Endothelial cell (in vitro differentiated cells): Measurements from ENCODE around the gene SFMBT2. TPM values are rescaled to one million over a fixed set of nuclear protein-coding genes. Genes with fewer than 3 reads are reported as not detected.

ENCODE experiments used
- DNase-seq: peaks from one replicate; pipeline ENCODE4 v3.0.0; 2021; ENCODE audit warnings: low spot score
- H3K27ac Mint-ChIP-seq: one replicate; pipeline ENCODE4 v1.8.0; 2021; ENCODE audit warnings: mixed read lengths, inconsistent platforms; ENCODE audit not compliant: unreplicated experiment
- H3K27me3 Mint-ChIP-seq: one replicate; pipeline ENCODE4 v1.8.0; 2021; ENCODE audit warnings: mild to moderate bottlenecking, moderate library complexity, mixed read lengths, inconsistent platforms; ENCODE audit not compliant: unreplicated experiment
- H3K36me3 Mint-ChIP-seq: one replicate; pipeline ENCODE4 v1.8.0; 2021; ENCODE audit warnings: mild to moderate bottlenecking, low read depth, mixed read lengths, inconsistent platforms; ENCODE audit not compliant: unreplicated experiment
- H3K4me1 Mint-ChIP-seq: one replicate; pipeline ENCODE4 v1.8.0; 2021; ENCODE audit warnings: mild to moderate bottlenecking, mixed read lengths, inconsistent platforms; ENCODE audit not compliant: unreplicated experiment
- H3K4me3 Mint-ChIP-seq: one replicate; pipeline ENCODE4 v1.8.0; 2021; ENCODE audit warnings: mild to moderate bottlenecking, mixed read lengths, inconsistent platforms; ENCODE audit not compliant: unreplicated experiment
- H3K9me3 Mint-ChIP-seq: one replicate; pipeline ENCODE4 v1.8.0; 2021; ENCODE audit warnings: mixed read lengths, inconsistent platforms; ENCODE audit not compliant: unreplicated experiment
- total RNA-seq: library from RNA; stranded (reverse); fragmentation: NEBNext Ultra II Directional; extraction: Animal tissue kit (Norgen Biotek cat#: 25700); gene quantifications from one replicate; pipeline ENCODE4 v1.2.1, GENCODE V29; 2021; ENCODE audit not compliant: unreplicated experiment
- TF ChIP-seq, protein P1 (sequence below): fragments of 200-600 bp; sonication (generic); IDR thresholded peaks from one replicate; pipeline ENCODE4 v1.5.0; 2021; ENCODE audit warnings: antibody characterized with exemption; ENCODE audit not compliant: unreplicated experiment

The SFMBT2 gene
- total RNA-seq, 1 donor from 2014 or later, result 16.0 TPM

DNA sequence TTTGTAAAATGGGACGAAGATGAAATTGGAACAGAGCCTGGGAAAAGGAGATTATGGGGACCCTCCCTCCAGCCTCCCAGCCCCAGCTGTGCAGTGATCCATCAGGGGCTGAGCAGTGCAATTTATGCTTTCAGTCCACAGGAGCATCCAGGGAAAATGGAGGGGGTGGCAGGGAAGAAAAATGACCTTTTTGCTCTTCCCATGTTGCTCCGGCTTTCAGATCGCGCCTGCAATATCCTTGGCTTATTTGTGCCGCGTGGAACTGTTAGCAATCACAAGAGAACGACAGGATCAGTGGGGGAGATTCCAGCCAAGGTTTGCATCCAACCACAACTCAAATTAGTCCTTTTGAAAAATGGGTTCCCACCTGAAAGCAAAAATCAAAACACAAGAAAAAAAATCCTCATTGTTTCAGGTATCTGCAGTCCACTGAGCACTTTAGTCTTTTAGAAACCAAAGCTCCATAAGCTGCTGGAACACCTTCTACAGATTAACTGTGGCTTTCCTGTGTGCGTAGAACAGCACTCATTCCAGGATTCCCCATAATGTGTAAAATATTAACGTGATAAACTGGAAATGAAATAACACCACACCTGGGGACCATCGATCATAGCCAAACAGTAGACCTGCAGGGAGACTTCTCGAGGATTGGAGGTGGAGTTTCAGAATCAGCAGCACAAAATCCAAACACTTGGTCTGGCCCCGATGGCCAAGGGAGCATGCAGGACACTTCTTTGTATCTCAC, 30.7 kb upstream of the SFMBT2 start:
- no peak for DNase-seq
- H3K4me3 Mint-ChIP-seq, result no peak overlapping the region
- H3K9me3 Mint-ChIP-seq, result no peaks in the 10 kb centered on the region
- H3K4me1 Mint-ChIP-seq, result peaks cover 21% of the 10 kb centered on the region
- H3K27ac Mint-ChIP-seq, result no peak overlapping the region
- H3K27me3 Mint-ChIP-seq, result no peaks in the 10 kb centered on the region
- no peaks in the 10 kb centered on the region for H3K36me3 Mint-ChIP-seq
- TF ChIP-seq, protein P1, sequence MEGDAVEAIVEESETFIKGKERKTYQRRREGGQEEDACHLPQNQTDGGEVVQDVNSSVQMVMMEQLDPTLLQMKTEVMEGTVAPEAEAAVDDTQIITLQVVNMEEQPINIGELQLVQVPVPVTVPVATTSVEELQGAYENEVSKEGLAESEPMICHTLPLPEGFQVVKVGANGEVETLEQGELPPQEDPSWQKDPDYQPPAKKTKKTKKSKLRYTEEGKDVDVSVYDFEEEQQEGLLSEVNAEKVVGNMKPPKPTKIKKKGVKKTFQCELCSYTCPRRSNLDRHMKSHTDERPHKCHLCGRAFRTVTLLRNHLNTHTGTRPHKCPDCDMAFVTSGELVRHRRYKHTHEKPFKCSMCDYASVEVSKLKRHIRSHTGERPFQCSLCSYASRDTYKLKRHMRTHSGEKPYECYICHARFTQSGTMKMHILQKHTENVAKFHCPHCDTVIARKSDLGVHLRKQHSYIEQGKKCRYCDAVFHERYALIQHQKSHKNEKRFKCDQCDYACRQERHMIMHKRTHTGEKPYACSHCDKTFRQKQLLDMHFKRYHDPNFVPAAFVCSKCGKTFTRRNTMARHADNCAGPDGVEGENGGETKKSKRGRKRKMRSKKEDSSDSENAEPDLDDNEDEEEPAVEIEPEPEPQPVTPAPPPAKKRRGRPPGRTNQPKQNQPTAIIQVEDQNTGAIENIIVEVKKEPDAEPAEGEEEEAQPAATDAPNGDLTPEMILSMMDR, result no peak

DNA sequence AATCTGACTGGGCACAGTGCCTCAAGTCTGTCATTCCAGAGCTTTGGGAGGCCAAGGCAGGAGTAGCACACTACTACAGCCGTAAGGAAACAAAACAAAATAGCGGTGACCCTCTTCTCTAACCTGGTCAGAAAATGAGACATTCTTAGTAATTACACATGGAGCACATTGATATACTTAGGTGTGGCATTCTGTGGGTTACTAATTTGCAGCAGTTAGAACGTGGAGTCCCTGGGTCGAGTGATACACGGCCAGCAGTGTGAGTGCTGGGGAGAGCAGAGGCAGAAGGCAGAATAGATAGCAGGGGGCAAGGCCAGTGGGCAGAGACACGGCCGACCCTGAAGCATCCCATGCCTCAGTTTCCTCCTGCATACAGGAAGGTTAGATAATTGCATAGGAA, 28.9 kb upstream of the SFMBT2 start:
- DNase-seq, result no peak
- H3K4me1 Mint-ChIP-seq, result peaks cover 18% of the 10 kb centered on the region
- H3K4me3 Mint-ChIP-seq, result no peak overlapping the region
- TF ChIP-seq, protein P1, result no peak
- H3K36me3 Mint-ChIP-seq, result no peaks in the 10 kb centered on the region
- no peaks in the 10 kb centered on the region for H3K27me3 Mint-ChIP-seq
- H3K27ac Mint-ChIP-seq, result no peak overlapping the region
- H3K9me3 Mint-ChIP-seq, result no peaks in the 10 kb centered on the region

DNA sequence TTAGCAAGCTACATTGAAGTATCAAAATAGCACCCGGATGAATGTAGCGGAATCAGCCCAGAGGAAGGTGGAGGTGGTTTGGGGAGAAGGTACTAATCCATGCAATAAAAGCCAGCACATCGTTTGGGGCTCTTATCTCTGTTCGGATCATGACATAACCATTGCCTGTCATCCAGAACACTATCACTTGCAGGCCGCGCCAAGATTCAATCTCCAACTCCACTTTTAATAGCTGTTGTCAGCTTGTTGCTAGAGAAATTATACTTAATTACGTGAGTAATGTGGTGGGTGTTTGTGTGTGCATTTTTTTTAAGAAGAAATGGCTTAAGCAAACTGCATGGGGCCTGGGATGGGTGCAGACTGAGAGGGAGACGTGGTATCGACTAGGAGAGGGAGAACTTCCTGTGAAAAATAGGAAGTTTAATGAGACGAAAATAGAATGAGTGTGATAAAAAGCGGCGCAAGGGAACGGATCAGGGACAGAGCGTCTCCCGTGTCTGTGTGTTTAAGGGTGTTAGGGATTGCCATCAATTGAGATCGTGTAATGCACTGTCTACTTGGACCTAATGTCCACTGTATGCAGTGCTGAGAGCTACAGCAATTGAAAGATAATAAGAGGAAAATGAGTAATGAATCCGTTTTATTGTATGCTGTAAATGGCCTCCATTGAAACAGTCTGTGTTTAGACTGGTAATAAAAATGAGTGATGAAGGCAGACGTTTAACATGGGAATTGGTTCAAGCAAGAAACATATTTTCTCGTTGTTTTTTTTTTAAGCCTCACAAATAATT, 27.6 kb upstream of the SFMBT2 start:
- no peak overlapping the region for H3K27ac Mint-ChIP-seq
- no peak overlapping the region for H3K4me3 Mint-ChIP-seq
- no peaks in the 10 kb centered on the region for H3K9me3 Mint-ChIP-seq
- no peaks in the 10 kb centered on the region for H3K27me3 Mint-ChIP-seq
- TF ChIP-seq, protein P1, result no peak
- no peaks in the 10 kb centered on the region for H3K36me3 Mint-ChIP-seq
- H3K4me1 Mint-ChIP-seq, result peaks cover 20% of the 10 kb centered on the region
- no peak for DNase-seq

DNA sequence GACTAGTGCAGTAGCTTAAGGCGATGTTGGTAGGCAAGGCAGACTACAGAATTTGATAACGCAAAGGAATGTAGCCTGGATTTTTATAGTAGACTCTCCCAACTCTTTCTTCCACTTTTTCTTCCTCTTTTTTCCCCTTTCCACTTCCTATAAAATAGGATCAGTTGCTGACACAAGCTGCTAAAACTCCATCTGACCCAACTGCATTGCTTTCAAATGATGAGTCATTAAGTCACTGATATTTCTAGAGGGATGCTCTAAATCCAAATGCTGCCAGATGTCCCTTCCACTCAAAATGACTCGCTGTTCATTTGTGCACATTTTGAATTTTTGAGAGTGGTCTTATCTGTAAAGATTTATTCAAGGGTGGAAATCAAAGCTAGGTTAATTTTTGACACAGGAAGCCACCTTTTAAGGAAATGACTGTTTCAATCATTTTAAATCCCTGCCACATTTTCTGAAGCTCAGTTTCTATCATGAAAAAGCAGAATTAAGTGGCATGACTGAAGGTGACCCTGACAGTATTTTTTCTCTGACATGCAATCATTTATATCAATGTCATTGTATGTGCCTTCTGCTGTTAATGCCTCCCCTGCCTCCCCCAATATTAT, 25.8 kb upstream of the SFMBT2 start:
- Mint-ChIP-seq H3K9me3 (no peaks in the 10 kb centered on the region), H3K27me3 (no peaks in the 10 kb centered on the region), H3K4me1 (peaks cover 16% of the 10 kb centered on the region), H3K36me3 (no peaks in the 10 kb centered on the region), H3K4me3 (no peak overlapping the region), H3K27ac (no peak overlapping the region)
- TF ChIP-seq, protein P1, result no peak
- DNase-seq, result no peak
